NCI-H2171 (cell line): ENCODE data around the gene HECW1.
"Not testable (repeated sequence)": the region's sequence is repeated elsewhere in the genome, so short reads cannot be mapped to it uniquely, and the experiment has no call there.

Experiments
- DNase-seq: peaks from one replicate; lab custom pipeline; 2025; lab: John Stamatoyannopoulos, UW

HECW1 gene

GRCh38 chr7:43208242-43208641 is 95.8 kb downstream of the HECW1 start:
- DNase-seq, result no peak

DNA sequence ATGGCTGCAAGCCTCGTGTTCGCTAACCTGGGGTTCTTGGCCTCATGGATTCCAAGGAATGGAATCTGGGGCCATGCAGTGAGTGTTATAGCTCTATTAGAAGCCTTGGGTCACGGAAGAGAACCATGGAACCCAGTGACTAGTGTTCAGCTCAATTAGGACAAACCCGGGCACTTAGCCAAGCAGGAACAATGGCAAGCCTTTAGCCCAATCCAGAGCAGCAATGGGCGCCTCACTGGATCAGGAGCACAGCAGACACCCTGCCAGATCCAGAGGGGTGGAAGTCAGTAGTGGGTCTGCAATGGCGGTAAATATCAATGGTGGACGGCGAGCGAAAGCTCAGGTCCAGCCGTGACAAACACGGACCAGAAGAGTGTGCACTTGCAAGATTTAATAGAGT is 98.1 kb downstream of the HECW1 start:
- DNase-seq, result not testable (repeated sequence)

DNA sequence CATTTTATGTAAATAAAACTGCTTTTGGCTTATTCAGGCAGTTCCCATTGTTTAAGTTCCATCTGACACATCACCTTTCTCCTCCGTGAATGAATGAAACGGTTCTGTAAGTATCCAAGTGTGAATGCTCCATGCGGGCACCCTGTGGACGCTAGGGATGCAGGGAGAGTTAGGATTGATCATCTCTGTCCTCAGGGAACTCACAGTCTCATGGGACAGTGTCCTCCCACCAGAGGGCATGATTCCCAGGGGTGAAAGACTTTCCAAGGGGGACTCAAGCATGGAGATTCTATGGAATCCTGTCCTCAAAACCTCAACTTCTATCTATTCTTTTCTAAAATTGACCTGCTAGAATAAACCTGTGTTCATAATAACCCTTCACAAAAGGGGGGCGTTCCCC is 98.8 kb downstream of the HECW1 start:
- no peak for DNase-seq

GRCh38 chr7:43211693-43212092 is 99.2 kb downstream of the HECW1 start:
- no peak for DNase-seq

DNA sequence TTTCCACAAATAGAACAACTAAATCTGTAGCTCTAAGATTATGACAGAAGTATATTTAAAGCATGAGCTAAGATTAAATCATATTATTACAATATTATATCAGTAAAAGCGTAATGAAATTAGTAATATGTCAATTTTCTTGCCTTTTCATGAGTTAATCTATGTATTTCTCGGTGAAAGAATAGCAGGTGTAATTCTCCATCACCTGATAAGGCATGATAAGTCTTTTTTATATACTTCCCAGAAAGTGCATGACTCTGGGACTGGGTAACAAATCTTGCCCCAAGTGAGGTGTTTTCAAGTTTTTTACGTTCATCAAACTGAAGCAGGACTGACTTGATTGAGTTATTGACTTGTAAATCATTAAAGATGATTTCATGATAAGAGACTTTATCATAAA is 100.5 kb downstream of the HECW1 start:
- no peak for DNase-seq

DNA sequence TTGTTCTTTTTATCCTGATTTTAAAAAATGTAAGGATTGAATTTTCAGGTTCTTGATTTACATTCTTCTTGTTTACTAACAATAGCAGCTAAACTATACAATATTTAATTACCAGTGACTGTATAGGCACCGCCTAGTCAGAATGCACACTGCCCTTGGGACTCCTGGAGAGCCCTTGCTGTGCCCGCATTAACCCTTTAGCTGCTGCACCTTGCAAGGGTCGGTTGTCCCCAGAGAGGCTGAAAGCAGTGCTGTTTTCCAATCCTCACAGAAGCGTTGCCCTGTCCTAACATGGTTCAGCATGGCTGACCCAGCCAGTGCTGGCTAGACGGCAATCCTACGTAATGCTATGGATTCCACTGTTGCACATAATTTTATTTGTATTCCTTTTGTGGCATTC is 102.6 kb downstream of the HECW1 start:
- DNase-seq, result no peak

- no peak for DNase-seq
Observed at GRCh38 chr7:43217055-43217454, 104.6 kb downstream of the HECW1 start.

DNA sequence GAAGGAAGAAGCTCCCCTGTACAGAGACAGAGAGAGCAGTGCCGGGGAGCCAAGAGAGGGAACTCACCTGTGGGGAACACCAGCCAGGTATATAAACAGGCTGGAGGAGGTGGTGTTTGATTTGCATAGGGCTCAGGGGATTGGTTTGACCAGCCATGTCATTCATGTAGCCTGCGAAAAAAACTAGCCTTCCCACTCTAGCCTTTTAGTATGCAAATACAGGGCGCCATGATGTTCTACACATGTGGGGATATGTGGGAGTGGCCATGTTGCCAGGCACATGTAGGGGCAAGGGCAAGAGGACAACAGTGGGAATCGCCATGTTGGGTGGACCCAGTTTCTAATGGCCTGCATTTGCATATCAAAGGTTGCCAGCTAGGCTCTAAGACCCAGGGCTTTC is 106.5 kb downstream of the HECW1 start:
- DNase-seq, result not testable (repeated sequence)

GRCh38 chr7:43220250-43220649 is 107.8 kb downstream of the HECW1 start:
- no peak for DNase-seq

GRCh38 chr7:43220742-43221141 is 108.3 kb downstream of the HECW1 start:
- no peak for DNase-seq

DNA sequence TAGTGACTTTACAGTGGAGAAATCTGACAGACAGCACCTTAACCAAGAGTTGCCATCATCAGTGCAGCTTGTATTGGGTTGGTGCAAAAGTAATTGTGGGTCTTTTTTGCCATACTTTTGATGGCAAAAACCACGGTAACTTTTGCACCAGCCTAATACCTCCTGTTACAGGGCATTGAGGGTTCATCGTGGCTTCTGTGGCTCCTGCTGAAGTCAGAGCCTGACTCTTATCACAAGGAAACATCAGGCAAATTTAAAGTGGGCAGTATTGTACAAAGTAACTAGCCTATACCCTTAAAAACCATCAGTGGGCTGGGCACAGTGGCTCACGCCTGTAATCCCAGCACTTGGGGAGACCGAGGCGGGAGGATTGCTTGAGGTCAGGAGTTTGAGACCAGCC is 117.4 kb downstream of the HECW1 start:
- no peak for DNase-seq

DNA sequence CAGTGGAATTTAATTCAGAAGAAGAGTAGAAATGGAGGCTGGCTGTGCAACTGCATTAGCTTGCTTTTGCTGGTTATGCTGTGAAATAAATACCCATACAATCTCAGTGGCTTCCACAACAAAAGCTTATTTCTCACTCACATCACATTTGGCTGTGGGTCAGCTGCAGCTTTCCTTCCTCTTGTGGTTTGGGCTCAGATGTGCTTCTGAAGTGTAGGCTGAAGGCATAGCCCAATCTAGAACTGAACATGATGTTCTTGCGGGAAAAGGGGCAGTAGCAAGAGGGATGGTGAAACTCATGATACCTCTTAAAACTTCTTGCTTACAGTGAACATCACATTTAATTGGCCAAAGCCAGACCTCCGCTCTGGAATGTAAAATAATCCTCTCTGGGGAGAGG is 119.9 kb downstream of the HECW1 start:
- no peak for DNase-seq

DNA sequence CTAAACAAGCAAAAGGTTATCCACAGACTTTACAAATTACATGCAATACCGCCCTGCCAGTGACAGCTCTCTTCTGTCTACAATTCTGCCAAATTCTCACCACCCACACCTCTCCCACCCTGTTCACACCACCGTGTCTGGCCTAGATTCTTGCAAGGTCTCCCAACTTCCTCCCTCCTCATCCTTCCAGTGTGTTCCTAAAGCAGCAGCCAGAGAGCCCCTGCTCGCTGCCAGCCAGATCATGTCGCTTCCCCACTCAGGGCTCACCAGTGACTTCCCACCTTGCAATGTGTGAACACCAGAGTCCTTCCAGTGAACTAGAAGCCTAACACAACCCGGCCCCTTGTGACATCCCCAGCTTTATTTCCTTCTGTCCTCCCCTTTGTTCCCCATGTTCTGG is 121.6 kb downstream of the HECW1 start:
- no peak for DNase-seq

GRCh38 chr7:43234968-43235367 is 122.5 kb downstream of the HECW1 start:
- no peak for DNase-seq

GRCh38 chr7:43240565-43240964 is 128.1 kb downstream of the HECW1 start:
- no peak for DNase-seq

DNA sequence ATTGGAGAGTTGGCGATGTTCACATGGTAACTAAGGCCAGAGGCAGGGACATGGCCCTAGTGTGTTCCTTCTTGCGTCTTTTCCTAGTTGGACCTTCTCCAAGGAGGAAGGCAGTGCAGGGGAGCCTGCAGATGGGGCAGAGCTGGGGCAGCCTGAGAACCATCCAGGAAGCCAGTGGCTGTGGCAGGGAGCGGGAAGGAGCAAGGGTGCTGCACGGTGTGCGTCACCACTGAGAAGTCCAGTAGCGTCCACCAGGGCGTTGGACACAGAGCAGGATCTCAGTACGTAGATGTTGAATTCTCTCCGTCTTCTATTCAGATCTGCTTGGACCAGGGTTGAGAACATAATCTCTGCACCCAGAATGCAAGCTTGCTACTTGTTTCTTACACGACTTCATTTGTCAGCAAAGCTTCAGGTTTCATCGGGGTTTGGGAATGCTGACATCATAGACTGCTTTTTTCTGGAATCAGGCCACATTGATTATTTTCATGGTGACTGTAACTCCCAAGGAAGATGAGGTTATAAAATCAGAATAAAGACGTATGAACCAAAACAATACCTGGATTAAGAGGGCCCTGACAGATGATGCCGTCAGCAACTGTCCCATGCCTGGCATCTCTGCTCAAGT is 130.3 kb downstream of the HECW1 start:
- no peak for DNase-seq

- no peak for DNase-seq
Observed at GRCh38 chr7:43244232-43244631, 131.8 kb downstream of the HECW1 start.

DNA sequence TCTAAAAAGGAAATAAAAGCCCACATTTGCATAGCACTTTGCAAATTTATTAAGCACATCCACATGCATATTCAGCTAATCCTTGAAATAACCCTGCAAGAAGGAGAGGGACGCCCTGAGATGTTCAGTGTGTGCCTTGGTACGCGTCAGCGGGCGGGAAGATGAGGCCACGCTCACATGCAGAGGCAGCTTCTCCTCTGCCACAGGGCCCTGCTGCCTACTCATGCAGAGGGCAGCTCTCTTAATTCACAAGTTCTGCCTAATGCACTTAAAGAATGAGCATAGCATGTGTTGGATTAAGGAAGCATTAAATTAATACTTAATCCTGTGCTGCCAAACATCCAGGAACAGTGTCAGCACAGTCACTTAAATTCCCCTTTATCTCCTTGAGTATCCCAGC is 132.3 kb downstream of the HECW1 start:
- no peak for DNase-seq

GRCh38 chr7:43247757-43248156 is 135.3 kb downstream of the HECW1 start:
- DNase-seq, result no peak

DNA sequence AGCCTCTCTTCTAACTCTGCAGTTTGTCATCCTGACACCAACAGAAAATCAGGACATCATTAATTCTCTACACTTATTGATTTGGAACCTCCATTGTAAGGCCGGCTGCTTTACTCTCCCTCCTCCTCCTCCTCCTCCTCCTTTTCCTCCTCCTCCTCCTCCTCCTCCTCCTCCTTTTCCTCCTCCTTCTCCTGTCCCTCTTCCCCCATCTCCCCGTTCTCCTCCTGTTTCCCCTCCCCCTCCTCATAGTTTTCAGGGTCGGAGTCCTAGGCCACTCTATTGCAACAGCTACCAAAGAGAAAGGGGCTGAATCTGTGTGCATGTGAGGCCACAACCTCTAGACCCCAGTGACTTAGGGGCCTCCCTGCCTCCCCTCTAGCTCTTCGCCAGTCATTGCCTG is 136.1 kb downstream of the HECW1 start:
- no peak for DNase-seq

DNA sequence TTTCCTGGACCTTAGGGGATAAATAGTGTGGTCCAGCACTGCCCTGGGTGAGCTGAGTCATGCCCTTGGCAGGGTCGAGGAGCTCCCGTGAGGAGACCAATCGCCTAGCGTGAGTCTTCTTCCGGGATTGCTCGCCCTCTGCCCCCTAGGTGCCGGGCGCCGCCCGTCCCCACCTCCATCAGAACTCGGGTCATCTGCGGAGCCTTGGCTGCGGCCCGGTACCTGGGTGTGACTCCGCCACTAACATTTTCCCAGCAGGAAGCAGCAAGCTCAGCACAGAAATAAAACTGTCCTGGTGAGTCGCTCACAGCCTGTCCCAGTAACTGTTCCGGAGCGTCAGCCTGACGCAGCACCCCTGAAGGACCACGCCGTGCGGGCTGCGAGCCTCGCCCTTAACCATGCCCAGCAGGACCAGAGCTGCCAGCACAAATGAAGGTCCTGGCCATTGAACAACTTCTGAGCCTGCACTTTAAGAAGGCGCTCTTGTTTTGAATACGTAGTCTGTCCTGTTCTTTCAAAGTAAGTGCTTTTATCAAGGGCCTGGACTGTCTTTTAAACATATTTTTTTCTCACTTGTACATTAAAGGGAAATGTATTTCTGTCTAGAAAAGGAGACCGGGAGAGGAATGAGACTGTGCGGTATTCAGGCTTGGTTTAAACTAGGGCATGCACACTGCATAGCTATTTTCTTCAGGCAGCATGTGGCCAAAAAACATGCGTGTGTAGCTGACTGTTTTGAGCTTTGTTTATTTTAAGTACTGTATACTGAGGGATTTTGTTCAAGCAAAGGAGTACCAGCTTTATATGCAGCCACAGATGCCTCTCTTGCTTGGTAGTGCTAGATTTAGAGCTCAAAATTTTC is 136.7 kb downstream of the HECW1 start:
- DNase-seq, result no peak

DNA sequence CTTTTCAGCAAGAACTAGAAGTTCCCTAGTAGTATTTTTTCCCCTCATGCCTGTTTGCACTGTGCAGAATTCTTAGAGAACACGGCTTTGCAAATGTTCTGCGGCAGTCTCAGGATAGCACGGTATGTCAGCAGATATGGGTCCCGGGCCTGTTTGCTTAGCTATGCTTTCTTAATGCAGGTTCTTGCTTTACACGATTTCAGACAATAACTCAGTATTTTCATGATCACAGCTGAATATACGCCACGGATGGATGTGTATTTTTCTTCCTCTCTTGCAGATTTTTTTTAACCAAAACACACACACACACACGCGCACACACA is 137.3 kb downstream of the HECW1 start:
- no peak for DNase-seq

- DNase-seq, result peak; percentile 60
Observed at GRCh38 chr7:43260980-43261878, 148.8 kb downstream of the HECW1 start.
